HepG2 (cell line): ENCODE measurements around the gene PAQR5. TPM values are rescaled to one million over a fixed set of nuclear protein-coding genes. Genes with fewer than 3 reads are reported as not detected.

Source experiments
- ATAC-seq: fragments of 200-7000 bp; cut with Tn5 transposase; 3 replicates; pipeline ENCODE4 v1.9.1; 2020; ENCODE audit warnings: mild to moderate bottlenecking, moderate library complexity
- BruUV-seq: library from RNA; stranded (reverse); fragments of 400-500 nt; replicated peaks from 2 replicates; lab custom pipeline; 2021; lab: Mats Ljungman, UMichigan
- CTCF ChIA-PET: fragments of 300-600 bp; formaldehyde crosslinking; extraction: SDS; loops from one replicate; lab custom pipeline; 2021; ENCODE audit warnings: low total read pairs, inconsistent platforms, low intra/inter-chr PET ratio; lab: Yijun Ruan, JAX
- POLR2A ChIA-PET: fragments of 350-600 bp; sonication (Branson Sonifier 250); formaldehyde crosslinking; loops from one replicate; lab custom pipeline; 2020; ENCODE audit warnings: antibody characterized with exemption, inconsistent platforms; lab: Yijun Ruan, JAX
- DNase-seq: peaks from one replicate; pipeline ENCODE4 v3.0.0-alpha.2; 2015; ENCODE audit warnings: low spot score
- FAIRE-seq: peaks from 3 replicates; lab custom pipeline; 2011; peaks lifted over from hg19 to GRCh38; lab: Jason Lieb, UNC
- H2AFZ ChIP-seq: one replicate; pipeline ENCODE4 v1.6.1; 2011; ENCODE audit warnings: low read length, inconsistent platforms
- H3K27ac ChIP-seq: fragments of 300-600 bp; 3 replicates; pipeline ENCODE4 v1.8.0; 2011; ENCODE audit warnings: mixed run types, mild to moderate bottlenecking, mixed read lengths, low read length, inconsistent platforms; ENCODE audit not compliant: insufficient read depth; ENCODE audit errors: extremely low read length
- H3K27me3 ChIP-seq, 2 experiments: fragments of 200-600 bp in 1 of 2; 2 replicates in 1 of 2; 3 replicates in 1 of 2; pipeline versions ENCODE4 v1.6.0 to v1.8.0; 2011; ENCODE audit warnings: low read length in 2 of 2, mild to moderate bottlenecking in 2 of 2, moderate library complexity in 2 of 2, inconsistent platforms in 1 of 2; ENCODE audit not compliant: insufficient read depth in 2 of 2, control insufficient read depth in 1 of 2
- H3K36me3 ChIP-seq, 2 experiments: fragments of 200-600 bp in 1 of 2; replicated peaks in 1 of 2; 2 replicates in 1 of 2; 3 replicates in 1 of 2; pipeline versions ENCODE4 v1.5.1 to v1.8.0; 2011; ENCODE audit warnings: low read length in 2 of 2, inconsistent platforms in 1 of 2; ENCODE audit not compliant: insufficient read depth in 2 of 2, control insufficient read depth in 1 of 2
- H3K4me1 ChIP-seq: 2 replicates; pipeline ENCODE4 v1.5.1; 2012; ENCODE audit warnings: low read length, inconsistent platforms; ENCODE audit not compliant: insufficient read depth
- H3K4me2 ChIP-seq: 2 replicates; pipeline ENCODE4 v1.6.0; 2011; ENCODE audit warnings: low read depth, low read length, inconsistent platforms
- H3K4me3 ChIP-seq, 3 experiments: fragments of 200-600 bp in 1 of 3; sonication (generic), shearing (Covaris generic) in 1 of 3; replicated peaks in 1 of 3; 2 replicates each; pipeline ENCODE4 v1.5.1; 2011 to 2016; ENCODE audit warnings: low read length in 3 of 3, inconsistent platforms in 2 of 3, low read depth in 2 of 3, mild to moderate bottlenecking in 2 of 3, control low read depth in 1 of 3, mixed read lengths in 1 of 3; ENCODE audit not compliant: insufficient read depth in 1 of 3
- H3K79me2 ChIP-seq: one replicate; pipeline ENCODE4 v1.6.1; 2011; ENCODE audit warnings: low read length, inconsistent platforms; ENCODE audit not compliant: insufficient read depth
- H3K9ac ChIP-seq: 2 replicates; pipeline ENCODE4 v1.6.0; 2011; ENCODE audit warnings: mild to moderate bottlenecking, low read depth, low read length, inconsistent platforms; ENCODE audit not compliant: insufficient read depth
- H3K9me3 ChIP-seq: 2 replicates; pipeline ENCODE4 v1.5.1; 2012; ENCODE audit warnings: mild to moderate bottlenecking, low read length
- H4K20me1 ChIP-seq: 2 replicates; pipeline ENCODE4 v1.6.0; 2011; ENCODE audit warnings: inconsistent platforms, mild to moderate bottlenecking, low read length, moderate library complexity; ENCODE audit not compliant: insufficient read depth
- CREB1 ChIP-seq, 2 experiments: fragments of 450-650 bp in 1 of 2; IDR thresholded peaks; 2 replicates each; pipeline ENCODE4 v1.6.1; 2016 to 2017; ENCODE audit warnings: control low read depth in 1 of 2, mild to moderate bottlenecking in 1 of 2, missing compliant biosample characterization in 1 of 2, missing genetic modification characterization in 1 of 2
- ELF1 ChIP-seq: sonication (generic); formaldehyde crosslinking; IDR thresholded peaks from 2 replicates; pipeline ENCODE4 v1.4.0; 2020; ENCODE audit warnings: missing genetic modification reagents
- HMGXB4 ChIP-seq, 2 experiments: sonication (generic) in 1 of 2; formaldehyde crosslinking in 1 of 2; IDR thresholded peaks; 2 replicates each; pipeline versions ENCODE4 v1.4.0 to v1.6.1; 2018 to 2020; ENCODE audit warnings: missing genetic modification reagents in 2 of 2, borderline replicate concordance in 1 of 2, low read depth in 1 of 2, mild to moderate bottlenecking in 1 of 2, missing biosample characterization in 1 of 2
- KAT7 ChIP-seq: IDR thresholded peaks from 2 replicates; pipeline ENCODE4 v1.6.1; 2018; ENCODE audit warnings: borderline replicate concordance, missing compliant biosample characterization
- MIER2 ChIP-seq: IDR thresholded peaks from 2 replicates; pipeline ENCODE4 v1.6.1; 2016; ENCODE audit warnings: missing biosample characterization, missing genetic modification reagents
- MTA3 ChIP-seq: sonication (generic); formaldehyde crosslinking; IDR thresholded peaks from 2 replicates; pipeline ENCODE4 v1.4.0; 2020; ENCODE audit warnings: missing genetic modification reagents
- POLR2AphosphoS2 ChIP-seq: IDR thresholded peaks from 2 replicates; pipeline ENCODE4 v1.6.1; 2011; ENCODE audit warnings: low read depth, low read length, improper control_type of control experiment
- TCF7L2 ChIP-seq: IDR thresholded peaks from 2 replicates; pipeline ENCODE4 v1.6.1; 2011; ENCODE audit warnings: mild to moderate bottlenecking, low read depth, low read length, moderate library complexity
- YY1 ChIP-seq: IDR thresholded peaks from 2 replicates; pipeline ENCODE4 v1.6.1; 2011; ENCODE audit warnings: low read length, low read depth, moderate library complexity, mild to moderate bottlenecking; ENCODE audit not compliant: insufficient read depth, insufficient replicate concordance
- ZFP91 ChIP-seq: sonication (generic); formaldehyde crosslinking; IDR thresholded peaks from 2 replicates; pipeline ENCODE4 v1.9.0; 2022; ENCODE audit warnings: missing genetic modification reagents, mild to moderate bottlenecking, borderline replicate concordance
- ZSCAN31 ChIP-seq: sonication (generic); formaldehyde crosslinking; IDR thresholded peaks from 2 replicates; pipeline ENCODE4 v1.5.0; 2020; ENCODE audit warnings: low read depth, mild to moderate bottlenecking, missing genetic modification reagents
- WGBS: methylation state at CpG from one replicate; pipeline ENCODE4 v1.1.6; 2017; ENCODE audit warnings: low lambda C conversion rate; 5-methylcytosine and 5-hydroxymethylcytosine counted together
- in situ Hi-C: cut with HindIII; loops from 2 replicates; pipeline ENCODE4 v1.10.0; 2017; ENCODE audit warnings: low pct_unique_long_range_greater_than_20kb; ENCODE audit not compliant: extremely low pct_ligation_motif_present
- intact Hi-C: fragments of 100-400 bp; cut with micrococcal nuclease; formaldehyde crosslinking; loops from one replicate; pipeline ENCODE4 v1.10.0; 2022; ENCODE audit not compliant: unreplicated experiment
- polyA plus RNA-seq, 8 experiments: library from polyadenylated mRNA; depleted of rRNA in 3 of 8; stranded (reverse) in 7 of 8; unstranded in 1 of 8; fragments of >200 nt; fragmentation: Illumina TruSeq in 4 of 8; extraction: Trizol in 4 of 8; gene quantifications; 2 replicates each; pipeline versions ENCODE4 v1.2.1 to v1.2.3, GENCODE V29; 2011 to 2016; ENCODE audit warnings: low read depth in 4 of 8, missing spikeins in 1 of 8, mixed read lengths in 1 of 8; ENCODE audit not compliant: insufficient read depth in 1 of 8
- total RNA-seq, 5 experiments: library from RNA; depleted of rRNA; stranded (reverse); fragments of >200 nt; fragmentation: Illumina TruSeq; extraction: Trizol; gene quantifications; 2 replicates each; pipeline ENCODE4 v1.2.3, GENCODE V29; 2016; ENCODE audit warnings: low read depth in 1 of 5
- TF ChIP-seq, protein P1 (sequence below): sonication (generic); formaldehyde crosslinking; IDR thresholded peaks from 2 replicates; pipeline ENCODE4 v1.5.0; 2020; ENCODE audit warnings: missing genetic modification reagents, mild to moderate bottlenecking, borderline replicate concordance
- TF ChIP-seq, protein P2 (sequence below): sonication (generic); formaldehyde crosslinking; IDR thresholded peaks from 2 replicates; pipeline ENCODE4 v1.9.0; 2022; ENCODE audit warnings: low read depth, missing genetic modification reagents

Gene PAQR5
- total and polyA plus RNA-seq, 2 of the 13 experiments (the other 11 are each of a cell fraction or from before 2014, with no cell fraction given) = 0.53 to 1.3 TPM

DNA sequence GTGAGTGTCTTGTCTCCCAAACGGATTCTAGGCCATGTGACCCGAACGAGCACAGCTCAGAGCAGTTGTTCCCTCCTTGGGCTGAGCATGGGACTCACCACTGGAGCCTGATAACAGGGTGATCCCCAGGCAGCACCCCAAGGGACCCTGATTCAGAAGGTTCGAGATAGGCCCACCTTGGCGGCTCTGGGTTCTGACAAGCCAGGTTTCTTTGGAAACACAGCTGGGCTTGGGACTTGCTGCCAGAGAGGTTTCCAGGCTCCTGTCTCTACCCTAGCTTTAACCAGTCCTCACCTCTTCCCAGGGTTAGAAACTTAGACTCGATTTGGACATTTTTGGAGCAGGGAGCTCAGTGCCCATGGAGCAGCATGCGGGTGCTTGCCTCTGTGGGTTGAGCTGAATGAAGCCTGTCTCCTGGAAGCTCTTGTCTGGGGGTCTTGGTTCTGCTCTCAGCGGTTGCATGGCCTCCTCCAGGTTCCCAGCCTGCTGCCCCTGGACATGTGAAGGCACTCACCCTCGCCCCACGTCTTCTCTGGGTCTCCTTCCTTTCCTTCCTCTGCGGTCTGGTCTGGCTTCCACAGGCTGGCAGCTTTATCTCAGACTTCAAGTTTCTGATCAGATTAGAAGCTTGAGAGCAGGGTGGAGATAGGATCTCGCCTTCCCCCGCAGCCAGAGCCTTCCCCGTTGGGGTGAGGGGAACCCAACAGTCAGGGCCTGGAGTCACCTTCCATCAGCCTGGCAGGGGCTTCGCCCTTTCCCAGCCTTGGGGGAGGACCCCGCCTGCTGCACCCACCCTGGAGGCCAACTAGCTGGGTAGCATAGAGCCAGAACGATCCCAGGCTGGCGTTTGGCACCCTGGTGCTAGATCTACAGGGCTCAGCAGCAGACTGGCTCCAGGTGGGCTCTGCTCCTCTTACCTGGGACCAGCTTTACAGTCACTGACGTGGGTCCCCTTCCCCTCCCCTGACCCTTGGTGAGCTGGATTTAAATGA lies 21.0 kb downstream of the PAQR5 start:
- in situ Hi-C loops = no loop called here
- WGBS = 29% methylated on average over 10 of the region's 19 CpGs
- no peak overlapping the region for H3K27ac ChIP-seq
- no peak overlapping the region for H3K4me3 ChIP-seq
- no peaks in the 10 kb centered on the region for H3K79me2 ChIP-seq
- no TSS peak for BruUV-seq
- H3K4me1 ChIP-seq = no peaks in the 10 kb centered on the region
- POLR2A ChIA-PET = no interaction called here
- TF ChIP-seq, protein P1, sequence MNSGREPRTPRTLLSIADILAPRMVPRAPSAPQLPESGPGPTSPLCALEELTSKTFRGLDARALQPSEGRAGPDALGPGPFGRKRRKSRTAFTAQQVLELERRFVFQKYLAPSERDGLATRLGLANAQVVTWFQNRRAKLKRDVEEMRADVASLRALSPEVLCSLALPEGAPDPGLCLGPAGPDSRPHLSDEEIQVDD (CRISPR knock-in tag) = no peak
- TF ChIP-seq TCF7L2 (no peak), ZSCAN31 (CRISPR knock-in tag) (no peak), POLR2AphosphoS2 (no peak), ZFP91 (CRISPR knock-in tag) (no peak), CREB1 (IDR thresholded peaks at IDR 0.05) (no peak), CREB1 (CRISPR knock-in tag; IDR thresholded peaks at IDR 0.05) (no peak), KAT7 (CRISPR knock-in tag) (no peak), ELF1 (CRISPR knock-in tag) (no peak), YY1 (no peak), HMGXB4 (CRISPR knock-in tag; IDR thresholded peaks at IDR 0.05; ENCODE audit: borderline replicate concordance in 1 of 2, low read depth in 1 of 2) (no peak), MIER2 (CRISPR knock-in tag) (no peak), MTA3 (CRISPR knock-in tag) (no peak)
- TF ChIP-seq, protein P2, sequence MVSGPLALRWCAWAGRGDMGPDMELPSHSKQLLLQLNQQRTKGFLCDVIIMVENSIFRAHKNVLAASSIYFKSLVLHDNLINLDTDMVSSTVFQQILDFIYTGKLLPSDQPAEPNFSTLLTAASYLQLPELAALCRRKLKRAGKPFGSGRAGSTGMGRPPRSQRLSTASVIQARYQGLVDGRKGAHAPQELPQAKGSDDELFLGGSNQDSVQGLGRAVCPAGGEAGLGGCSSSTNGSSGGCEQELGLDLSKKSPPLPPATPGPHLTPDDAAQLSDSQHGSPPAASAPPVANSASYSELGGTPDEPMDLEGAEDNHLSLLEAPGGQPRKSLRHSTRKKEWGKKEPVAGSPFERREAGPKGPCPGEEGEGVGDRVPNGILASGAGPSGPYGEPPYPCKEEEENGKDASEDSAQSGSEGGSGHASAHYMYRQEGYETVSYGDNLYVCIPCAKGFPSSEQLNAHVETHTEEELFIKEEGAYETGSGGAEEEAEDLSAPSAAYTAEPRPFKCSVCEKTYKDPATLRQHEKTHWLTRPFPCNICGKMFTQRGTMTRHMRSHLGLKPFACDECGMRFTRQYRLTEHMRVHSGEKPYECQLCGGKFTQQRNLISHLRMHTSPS (CRISPR knock-in tag) = no peak
- TF ChIP-seq, all 625 proteins: peak for 0
- no peak overlapping the region for H3K9ac ChIP-seq
- no peaks in the 10 kb centered on the region for H3K36me3 ChIP-seq
- intact Hi-C loops = no loop called here
- no peak for FAIRE-seq
- CTCF ChIA-PET = no interaction called here
- H3K9me3 ChIP-seq = no peaks in the 10 kb centered on the region
- ATAC-seq = no peak
- DNase-seq = no peak
- H3K4me2 ChIP-seq = no peak overlapping the region
- H3K27me3 ChIP-seq = peaks cover 5 to 10% of the 10 kb centered on the region in 2 experiments; a peak in 3 of 5 replicates
- no peak overlapping the region for H2AFZ ChIP-seq
- no peaks in the 10 kb centered on the region for H4K20me1 ChIP-seq
